Prostate gland (tissue), 2 donors: ENCODE measurements around the gene GALNT6. TPM values are rescaled to one million over a fixed set of nuclear protein-coding genes. Genes with fewer than 3 reads are reported as not detected.

ENCODE experiments used
- DNase-seq: peaks from one replicate; pipeline ENCODE4 v3.0.0-alpha.2; 2019; ENCODE audit warnings: low spot score
- H3K27ac ChIP-seq, 2 donors: fragments of 200-600 bp; sonication (generic); 2 replicates each; pipeline ENCODE4 v1.5.1; 2017 to 2019
- H3K27me3 ChIP-seq: fragments of 200-600 bp; sonication (generic); replicated peaks from 2 replicates; pipeline ENCODE4 v1.5.1; 2019; ENCODE audit not compliant: insufficient read depth
- H3K36me3 ChIP-seq, 2 donors: fragments of 200-600 bp; sonication (generic); 1 replicate in 1 of 2; 2 replicates in 1 of 2; pipeline versions ENCODE4 v1.5.1 to v1.8.1; 2017 to 2019
- H3K4me1 ChIP-seq: fragments of 200-600 bp; sonication (generic); replicated peaks from 2 replicates; pipeline ENCODE4 v1.5.1; 2019
- H3K4me3 ChIP-seq, 2 donors: fragments of 200-600 bp; sonication (generic); 2 replicates each; pipeline ENCODE4 v1.5.1; 2017 to 2019
- H3K9me3 ChIP-seq: fragments of 200-600 bp; sonication (generic); 2 replicates; pipeline ENCODE4 v1.5.1; 2017
- CTCF ChIP-seq, 4 experiments: fragments of 200-600 bp in 2 of 4; fragments of 450-650 bp in 2 of 4; sonication (generic) in 2 of 4; IDR thresholded peaks; 1 replicate in 3 of 4; 2 replicates in 1 of 4; pipeline ENCODE4 v1.5.1; 2016 to 2019; ENCODE audit warnings: antibody characterized with exemption in 4 of 4, mild to moderate bottlenecking in 2 of 4, moderate library complexity in 2 of 4
- POLR2A ChIP-seq: fragments of 450-650 bp; IDR thresholded peaks from one replicate; pipeline ENCODE4 v1.6.1; 2016; ENCODE audit warnings: antibody characterized with exemption, mild to moderate bottlenecking
- POLR2AphosphoS5 ChIP-seq: sonication (generic); formaldehyde crosslinking; IDR thresholded peaks from one replicate; pipeline ENCODE4 v1.6.1; 2017; ENCODE audit warnings: antibody characterized with exemption
- WGBS: methylation state at CpG from one replicate; pipeline ENCODE4 v1.1.5; 2018; 5-methylcytosine and 5-hydroxymethylcytosine counted together
- intact Hi-C: fragments of 100-400 bp; cut with DNase I; formaldehyde crosslinking; loops from one replicate; pipeline ENCODE4 v1.14.2; 2022
- total RNA-seq, 2 donors: library from RNA; depleted of rRNA; stranded (reverse); fragments of >200 nt; gene quantifications; one replicate each; pipeline ENCODE4 v1.1.0, GENCODE V29; 2016

The GALNT6 gene
- total RNA-seq = 1 to 10 TPM; 1.1 to 4.6 TPM

- Histone ChIP-seq H3K4me3 (peak within 1 kb of the TSS; percentile 44 to 48), H3K27me3 (no peaks in the 10 kb centered on the region), H3K4me1 (no peaks in the 10 kb centered on the region), H3K36me3 (no peaks in the 10 kb centered on the region), H3K27ac (no peak within 1 kb of the TSS), H3K9me3 (no peaks in the 10 kb centered on the region)
- intact Hi-C loops = no loop called here
- 2% methylated on average over 47 of the region's 73 CpGs for WGBS
- TF ChIP-seq POLR2A (peak; percentile 28), CTCF (IDR thresholded peaks at IDR 0.05) (no peak), POLR2AphosphoS5 (no peak)
- peak; percentile 29 for DNase-seq
Measured at GRCh38 chr12:51391283-51392123, at the start of gene GALNT6. GALNT6 (minus strand) TSS chr12:51391406; CDS start chr12:51379781, 11,625 bp downstream.

- intact Hi-C loops = no loop called here
Measured at GRCh38 chr12:51439330-51439729, 48.1 kb upstream of the GALNT6 start.

GRCh38 chr12:51437431-51437830 lies 46.2 kb upstream of the GALNT6 start:
- no peaks in the 10 kb centered on the region for H3K9me3 ChIP-seq
- H3K4me1 ChIP-seq = no peaks in the 10 kb centered on the region
- no peak overlapping the region for H3K27ac ChIP-seq
- no peak for DNase-seq
- no peaks in the 10 kb centered on the region for H3K36me3 ChIP-seq
- TF ChIP-seq CTCF (IDR thresholded peaks at IDR 0.05) (no peak), POLR2AphosphoS5 (no peak), POLR2A (no peak)
- WGBS = 60% methylated on average over 1 of the region's 1 CpG
- H3K27me3 ChIP-seq = no peaks in the 10 kb centered on the region
- intact Hi-C loops = no loop called here
- H3K4me3 ChIP-seq = no peak overlapping the region

More at GRCh38 chr12:51439330-51439729, 48.1 kb upstream of the GALNT6 start:
- H3K4me3 ChIP-seq = no peak overlapping the region
- H3K36me3 ChIP-seq = no peaks in the 10 kb centered on the region
- no peaks in the 10 kb centered on the region for H3K27me3 ChIP-seq
- TF ChIP-seq POLR2A = no peak
- no peak for TF ChIP-seq POLR2AphosphoS5
- no peak for TF ChIP-seq CTCF (IDR thresholded peaks at IDR 0.05)
- H3K9me3 ChIP-seq = no peaks in the 10 kb centered on the region
- H3K27ac ChIP-seq = no peak overlapping the region
- WGBS = 64% methylated on average over 2 of the region's 2 CpGs
- H3K4me1 ChIP-seq = no peaks in the 10 kb centered on the region
- DNase-seq = no peak

GRCh38 chr12:51434305-51434704 lies 43.1 kb upstream of the GALNT6 start:
- WGBS = 49% methylated on average over 1 of the region's 1 CpG
- no peak overlapping the region for H3K4me3 ChIP-seq
- intact Hi-C loops = no loop called here
- no peaks in the 10 kb centered on the region for H3K36me3 ChIP-seq
- no peaks in the 10 kb centered on the region for H3K27me3 ChIP-seq
- H3K27ac ChIP-seq = no peak overlapping the region
- H3K9me3 ChIP-seq = no peaks in the 10 kb centered on the region
- no peak for DNase-seq
- no peak for TF ChIP-seq POLR2AphosphoS5
- TF ChIP-seq CTCF (IDR thresholded peaks at IDR 0.05) = no peak
- no peak for TF ChIP-seq POLR2A
- no peaks in the 10 kb centered on the region for H3K4me1 ChIP-seq

- no peak overlapping the region for H3K4me3 ChIP-seq
- H3K27me3 ChIP-seq = no peaks in the 10 kb centered on the region
- H3K36me3 ChIP-seq = no peaks in the 10 kb centered on the region
- WGBS = 80% methylated on average over 2 of the region's 2 CpGs
- intact Hi-C loops = no loop called here
- H3K4me1 ChIP-seq = no peaks in the 10 kb centered on the region
- TF ChIP-seq POLR2A = no peak
- no peak for TF ChIP-seq POLR2AphosphoS5
- TF ChIP-seq CTCF (IDR thresholded peaks at IDR 0.05) = no peak
- no peaks in the 10 kb centered on the region for H3K9me3 ChIP-seq
- no peak for DNase-seq
- H3K27ac ChIP-seq = no peak overlapping the region
Measured at GRCh38 chr12:51432921-51433320, 41.7 kb upstream of the GALNT6 start.
